ENCODE measurements around the gene RC3H1.

RC3H1 gene

GRCh38 chr1:173900427-173900826 is 121.7 kb downstream of the RC3H1 start:
- in situ Hi-C loops (cut with HindIII; ENCODE audit: low sequenced_read_pairs): no loop called here
- TF ChIP-seq CTCF (IDR thresholded peaks at IDR 0.05; ENCODE audit: low read depth, low read length, missing control alignments): no peak
- H3K4me3 ChIP-seq (ENCODE audit: low read depth, low read length): no peak overlapping the region
- DNase-seq (ENCODE audit: low read depth): no peak

- H3K4me3 ChIP-seq (ENCODE audit: low read depth, low read length): no peak overlapping the region
- no peak for DNase-seq (ENCODE audit: low read depth)
- no peak for TF ChIP-seq CTCF (IDR thresholded peaks at IDR 0.05; ENCODE audit: low read depth, low read length, missing control alignments)
- in situ Hi-C loops (cut with HindIII; ENCODE audit: low sequenced_read_pairs): no loop called here
Measured at GRCh38 chr1:173894189-173894588, 128.0 kb downstream of the RC3H1 start.

GRCh38 chr1:173893611-173894010 is 128.5 kb downstream of the RC3H1 start:
- TF ChIP-seq CTCF (IDR thresholded peaks at IDR 0.05; ENCODE audit: low read depth, low read length, missing control alignments): no peak
- H3K4me3 ChIP-seq (ENCODE audit: low read depth, low read length): no peak overlapping the region
- in situ Hi-C loops (cut with HindIII; ENCODE audit: low sequenced_read_pairs): no loop called here
- DNase-seq (ENCODE audit: low read depth): no peak

GRCh38 chr1:173889885-173890284 is 132.3 kb downstream of the RC3H1 start:
- in situ Hi-C loops (cut with HindIII; ENCODE audit: low sequenced_read_pairs): no loop called here
- DNase-seq (ENCODE audit: low read depth): no peak
- TF ChIP-seq CTCF (IDR thresholded peaks at IDR 0.05; ENCODE audit: low read depth, low read length, missing control alignments): no peak
- H3K4me3 ChIP-seq (ENCODE audit: low read depth, low read length): no peak overlapping the region

- no peak for TF ChIP-seq CTCF (IDR thresholded peaks at IDR 0.05; ENCODE audit: low read depth, low read length, missing control alignments)
- no peak overlapping the region for H3K4me3 ChIP-seq (ENCODE audit: low read depth, low read length)
- in situ Hi-C loops (cut with HindIII; ENCODE audit: low sequenced_read_pairs): no loop called here
- no peak for DNase-seq (ENCODE audit: low read depth)
Measured at GRCh38 chr1:173888749-173889148, 133.4 kb downstream of the RC3H1 start.

- DNase-seq (ENCODE audit: low read depth): no peak
- no peak for TF ChIP-seq CTCF (IDR thresholded peaks at IDR 0.05; ENCODE audit: low read depth, low read length, missing control alignments)
- H3K4me3 ChIP-seq (ENCODE audit: low read depth, low read length): no peak overlapping the region
- in situ Hi-C loops (cut with HindIII; ENCODE audit: low sequenced_read_pairs): no loop called here
Measured at GRCh38 chr1:173887627-173888026, 134.5 kb downstream of the RC3H1 start.
